H9 (cell line): ENCODE data around the gene CROT. TPM values are rescaled to one million over a fixed set of nuclear protein-coding genes. Genes with fewer than 3 reads are reported as not detected.

Source experiments
- DNase-seq: peaks from one replicate; pipeline ENCODE4 v3.0.0-alpha.2; 2017
- H2AFZ ChIP-seq: one replicate; pipeline ENCODE4 v1.6.1; 2013; ENCODE audit warnings: mild to moderate bottlenecking, low read length, control low read depth, moderate library complexity
- H2AK5ac ChIP-seq: 2 replicates; pipeline ENCODE4 v1.6.1; 2013; ENCODE audit warnings: low read length, control low read depth, mixed read lengths; ENCODE audit not compliant: insufficient read length
- H2BK120ac ChIP-seq: one replicate; pipeline ENCODE4 v1.6.1; 2013; ENCODE audit warnings: low read depth, mild to moderate bottlenecking, low read length, control low read depth, inconsistent platforms; ENCODE audit not compliant: poor library complexity, severe bottlenecking
- H2BK12ac ChIP-seq: 2 replicates; pipeline ENCODE4 v1.6.1; 2013; ENCODE audit warnings: low read length, control low read depth, mixed read lengths, low read depth; ENCODE audit not compliant: insufficient read length
- H2BK15ac ChIP-seq: 2 replicates; pipeline ENCODE4 v1.6.1; 2013; ENCODE audit warnings: low read depth, low read length, control low read depth
- H2BK20ac ChIP-seq: one replicate; pipeline ENCODE4 v1.6.1; 2013; ENCODE audit warnings: low read depth, mild to moderate bottlenecking, low read length, control low read depth, inconsistent platforms; ENCODE audit not compliant: poor library complexity, severe bottlenecking
- H2BK5ac ChIP-seq: 2 replicates; pipeline ENCODE4 v1.6.1; 2013; ENCODE audit warnings: low read length, control low read depth, mixed read lengths; ENCODE audit not compliant: insufficient read length
- H3K14ac ChIP-seq: 2 replicates; pipeline ENCODE4 v1.6.1; 2013; ENCODE audit warnings: low read length, control low read depth; ENCODE audit not compliant: insufficient read depth
- H3K18ac ChIP-seq: 2 replicates; pipeline ENCODE4 v1.6.1; 2013; ENCODE audit warnings: low read depth, mild to moderate bottlenecking, mixed read lengths, low read length, control low read depth; ENCODE audit not compliant: insufficient read length
- H3K23ac ChIP-seq: 2 replicates; pipeline ENCODE4 v1.6.1; 2013; ENCODE audit warnings: low read length, control low read depth, mixed read lengths, low read depth; ENCODE audit not compliant: insufficient read length
- H3K23me2 ChIP-seq: 2 replicates; pipeline ENCODE4 v1.6.1; 2013; ENCODE audit warnings: low read depth, mild to moderate bottlenecking, mixed read lengths, low read length, control low read depth; ENCODE audit not compliant: insufficient read length, poor library complexity, severe bottlenecking
- H3K27ac ChIP-seq: 2 replicates; pipeline ENCODE4 v1.5.1; 2013; ENCODE audit warnings: low read length, control low read depth, mixed read lengths, low read depth; ENCODE audit not compliant: insufficient read length
- H3K27me3 ChIP-seq: 2 replicates; pipeline ENCODE4 v1.6.1; 2013; ENCODE audit warnings: low read length, control low read depth, inconsistent platforms; ENCODE audit not compliant: insufficient read depth
- H3K4ac ChIP-seq: 2 replicates; pipeline ENCODE4 v1.6.1; 2013; ENCODE audit warnings: low read depth, mild to moderate bottlenecking, control low read depth, inconsistent platforms, low read length, moderate library complexity
- H3K4me1 ChIP-seq: 2 replicates; pipeline ENCODE4 v1.6.1; 2013; ENCODE audit warnings: low read length, control low read depth, inconsistent platforms; ENCODE audit not compliant: insufficient read depth
- H3K4me2 ChIP-seq: 2 replicates; pipeline ENCODE4 v1.6.1; 2013; ENCODE audit warnings: low read length, control low read depth, mixed read lengths; ENCODE audit not compliant: insufficient read length, insufficient read depth
- H3K56ac ChIP-seq: 2 replicates; pipeline ENCODE4 v1.6.1; 2013; ENCODE audit warnings: low read depth, mild to moderate bottlenecking, mixed read lengths, low read length, control low read depth; ENCODE audit not compliant: insufficient read length
- H3K79me1 ChIP-seq: 2 replicates; pipeline ENCODE4 v1.6.1; 2013; ENCODE audit warnings: low read depth, mild to moderate bottlenecking, moderate library complexity, low read length, control low read depth, inconsistent platforms; ENCODE audit not compliant: insufficient read depth, poor library complexity, severe bottlenecking
- H3K79me2 ChIP-seq: 2 replicates; pipeline ENCODE4 v1.6.1; 2013; ENCODE audit warnings: low read length, control low read depth, inconsistent platforms; ENCODE audit not compliant: insufficient read depth
- H3K9ac ChIP-seq: 2 replicates; pipeline ENCODE4 v1.6.1; 2013; ENCODE audit warnings: low read length, control low read depth, mixed read lengths; ENCODE audit not compliant: insufficient read length; ENCODE audit errors: extremely low read depth
- H3K9me3 ChIP-seq: one replicate; pipeline ENCODE4 v1.6.1; 2013; ENCODE audit warnings: low read depth, low read length, inconsistent platforms; ENCODE audit not compliant: control insufficient read depth
- H3T11ph ChIP-seq: one replicate; pipeline ENCODE4 v1.6.1; 2013; ENCODE audit warnings: mild to moderate bottlenecking, low read length, control low read depth, inconsistent platforms
- H4K20me1 ChIP-seq: one replicate; pipeline ENCODE4 v1.6.1; 2013; ENCODE audit not compliant: control insufficient read depth, insufficient read length, insufficient read depth
- H4K5ac ChIP-seq: 2 replicates; pipeline ENCODE4 v1.6.1; 2013; ENCODE audit warnings: low read depth, mild to moderate bottlenecking, mixed read lengths, low read length, control low read depth; ENCODE audit not compliant: insufficient read length
- H4K8ac ChIP-seq: replicated peaks from 2 replicates; pipeline ENCODE4 v1.6.1; 2013; ENCODE audit warnings: low read length, control low read depth, mixed read lengths, low read depth; ENCODE audit not compliant: insufficient read length
- H4K91ac ChIP-seq: 2 replicates; pipeline ENCODE4 v1.6.1; 2013; ENCODE audit warnings: low read depth, mild to moderate bottlenecking, moderate library complexity, mixed read lengths, low read length, control low read depth; ENCODE audit not compliant: insufficient read length
- H3K27ac Mint-ChIP-seq, 3 experiments: 2 replicates in 2 of 3; 3 replicates in 1 of 3; pipeline ENCODE4 v1.8.0; 2020 to 2021; ENCODE audit warnings: mixed read lengths in 3 of 3, mild to moderate bottlenecking in 1 of 3, moderate library complexity in 1 of 3
- H3K27me3 Mint-ChIP-seq: 2 replicates; pipeline ENCODE4 v1.8.0; 2021; ENCODE audit warnings: low read depth, mild to moderate bottlenecking, moderate library complexity, mixed read lengths
- H3K36me3 Mint-ChIP-seq, 3 experiments: 2 replicates in 2 of 3; 3 replicates in 1 of 3; pipeline ENCODE4 v1.8.0; 2020 to 2021; ENCODE audit warnings: low read depth in 3 of 3, mixed read lengths in 3 of 3; ENCODE audit not compliant: insufficient read depth in 1 of 3
- H3K4me1 Mint-ChIP-seq, 2 experiments: 2 replicates each; pipeline ENCODE4 v1.8.0; 2020; ENCODE audit warnings: mixed read lengths in 2 of 2
- H3K4me3 Mint-ChIP-seq, 2 experiments: 2 replicates in 1 of 2; 3 replicates in 1 of 2; pipeline ENCODE4 v1.8.0; 2020 to 2021; ENCODE audit warnings: mild to moderate bottlenecking in 2 of 2, mixed read lengths in 2 of 2, moderate library complexity in 1 of 2
- H3K9me3 Mint-ChIP-seq, 2 experiments: 2 replicates in 1 of 2; 3 replicates in 1 of 2; pipeline ENCODE4 v1.8.0; 2020; ENCODE audit warnings: mild to moderate bottlenecking in 2 of 2, mixed read lengths in 2 of 2, moderate library complexity in 1 of 2
- CTCF ChIP-seq: fragments of 200-600 bp; sonication (generic); conservative IDR thresholded peaks from 3 replicates; pipeline ENCODE4 v1.8.0; 2021; ENCODE audit warnings: antibody characterized with exemption, mild to moderate bottlenecking
- WGBS: extraction: QIAGEN DNeasy Blood & Tissue Kit; methylation state at CpG from one replicate; pipeline ENCODE4 v1.1.7; 2013; ENCODE audit warnings: missing lambda C conversion rate, low lambda C conversion rate, mixed read lengths; ENCODE audit not compliant: insufficient read length; ENCODE audit errors: extremely low coverage; 5-methylcytosine and 5-hydroxymethylcytosine counted together
- total RNA-seq: library from RNA; stranded (reverse); gene quantifications from 2 replicates; pipeline ENCODE4 v1.2.1, GENCODE V29; 2021

CROT gene
- total RNA-seq, 1 experiment from 2014 or later, result 6.0 TPM

GRCh38 chr7:87427288-87427687 is 81.8 kb downstream of the CROT start:
- H2BK15ac ChIP-seq, result no peak overlapping the region
- no peak overlapping the region for H2BK12ac ChIP-seq
- no peaks in the 10 kb centered on the region for H3K4me1 Mint-ChIP-seq
- no peak overlapping the region for H3K4me2 ChIP-seq
- H3T11ph ChIP-seq, result no peak overlapping the region
- WGBS, result no CpG with 5 or more reads among the region's 3 CpGs
- no peak overlapping the region for H2BK20ac ChIP-seq
- no peak for DNase-seq
- no peaks in the 10 kb centered on the region for H3K23me2 ChIP-seq
- H3K27me3 Mint-ChIP-seq, result no peaks in the 10 kb centered on the region
- no peak overlapping the region for H3K14ac ChIP-seq
- H3K79me1 ChIP-seq, result no peaks in the 10 kb centered on the region
- H2AK5ac ChIP-seq, result no peak overlapping the region
- no peaks in the 10 kb centered on the region for H3K36me3 Mint-ChIP-seq
- H3K27ac ChIP-seq, result no peak overlapping the region
- H3K18ac ChIP-seq, result no peak overlapping the region
- no peak overlapping the region for H3K27ac Mint-ChIP-seq
- H4K20me1 ChIP-seq, result no peaks in the 10 kb centered on the region
- H3K4me3 Mint-ChIP-seq, result no peak overlapping the region
- no peak overlapping the region for H3K56ac ChIP-seq
- H3K79me2 ChIP-seq, result no peaks in the 10 kb centered on the region
- H3K9ac ChIP-seq, result no peak overlapping the region
- H3K27me3 ChIP-seq, result no peaks in the 10 kb centered on the region
- no peak overlapping the region for H2BK120ac ChIP-seq
- H3K23ac ChIP-seq, result no peak overlapping the region
- no peak overlapping the region for H2BK5ac ChIP-seq
- H4K91ac ChIP-seq, result no peak overlapping the region
- no peak overlapping the region for H3K4ac ChIP-seq
- no peak overlapping the region for H4K5ac ChIP-seq
- H3K9me3 ChIP-seq, result no peaks in the 10 kb centered on the region
- no peaks in the 10 kb centered on the region for H3K9me3 Mint-ChIP-seq
- H3K4me1 ChIP-seq, result no peaks in the 10 kb centered on the region
- H2AFZ ChIP-seq, result no peak overlapping the region
- TF ChIP-seq CTCF, result no peak
- no peak overlapping the region for H4K8ac ChIP-seq
